AG04449 (cell line): ENCODE results near the gene ILF3.

Source experiments
- CTCF ChIA-PET: fragments of 350-600 bp; formaldehyde crosslinking; extraction: SDS; loops from one replicate; lab custom pipeline; 2021; ENCODE audit warnings: antibody characterized with exemption; lab: Yijun Ruan, JAX
- POLR2A ChIA-PET: fragments of 400-600, 350-600 bp; formaldehyde crosslinking; extraction: SDS; loops from one replicate; lab custom pipeline; 2020; ENCODE audit warnings: antibody characterized with exemption, inconsistent platforms; lab: Yijun Ruan, JAX
- DNase-seq: peaks from one replicate; pipeline ENCODE4 v3.0.0-alpha.2; 2010; ENCODE audit warnings: low read depth, low spot score
- H3K4me3 ChIP-seq: 2 replicates; pipeline ENCODE4 v1.5.1; 2011; ENCODE audit warnings: low read depth, mild to moderate bottlenecking, control low read depth, low read length
- CTCF ChIP-seq: IDR thresholded peaks from one replicate; pipeline ENCODE4 v1.5.1; 2011; ENCODE audit warnings: mild to moderate bottlenecking, moderate library complexity, low read length, control low read depth, inconsistent platforms; ENCODE audit not compliant: insufficient read depth; ENCODE audit errors: missing control alignments

ILF3 gene

DNA sequence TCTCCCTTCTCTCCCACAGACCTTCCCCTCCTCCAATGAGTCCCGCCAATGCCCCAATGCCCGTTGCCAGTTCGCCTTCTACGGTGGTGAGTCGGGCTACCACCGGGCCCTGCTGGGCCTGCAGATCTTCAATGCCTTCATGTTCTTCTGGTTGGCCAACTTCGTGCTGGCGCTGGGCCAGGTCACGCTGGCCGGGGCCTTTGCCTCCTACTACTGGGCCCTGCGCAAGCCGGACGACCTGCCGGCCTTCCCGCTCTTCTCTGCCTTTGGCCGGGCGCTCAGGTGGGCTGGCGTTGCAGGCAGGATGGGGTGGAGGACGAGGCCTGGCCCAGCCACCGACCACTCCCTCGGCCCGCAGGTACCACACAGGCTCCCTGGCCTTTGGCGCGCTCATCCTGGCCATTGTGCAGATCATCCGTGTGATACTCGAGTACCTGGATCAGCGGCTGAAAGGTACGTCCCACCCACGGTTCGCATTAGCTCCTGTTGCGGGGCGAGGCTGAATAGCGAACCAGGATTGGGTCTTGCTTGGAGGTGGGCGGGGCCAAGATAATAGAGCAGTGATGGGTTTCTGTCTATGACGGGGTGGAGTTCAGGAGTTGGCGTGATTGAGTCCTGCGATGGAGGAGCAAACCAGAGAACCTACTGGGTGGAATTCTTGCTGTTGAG lies 17.7 kb upstream of the ILF3 start:
- H3K4me3 ChIP-seq, result no peak overlapping the region
- no peak for TF ChIP-seq CTCF
- ChIA-PET CTCF (interaction anchor here (1.0 kb wide), 2 partner anchors 8 to 10 kb away, joined by 3 to 5 read pairs; no protein-coding TSS in a partner anchor), POLR2A (interaction anchor here (0.7 kb wide), 1 partner anchor 10 kb away, joined by 4 read pairs; no protein-coding TSS in a partner anchor)
- DNase-seq, result no peak

DNA sequence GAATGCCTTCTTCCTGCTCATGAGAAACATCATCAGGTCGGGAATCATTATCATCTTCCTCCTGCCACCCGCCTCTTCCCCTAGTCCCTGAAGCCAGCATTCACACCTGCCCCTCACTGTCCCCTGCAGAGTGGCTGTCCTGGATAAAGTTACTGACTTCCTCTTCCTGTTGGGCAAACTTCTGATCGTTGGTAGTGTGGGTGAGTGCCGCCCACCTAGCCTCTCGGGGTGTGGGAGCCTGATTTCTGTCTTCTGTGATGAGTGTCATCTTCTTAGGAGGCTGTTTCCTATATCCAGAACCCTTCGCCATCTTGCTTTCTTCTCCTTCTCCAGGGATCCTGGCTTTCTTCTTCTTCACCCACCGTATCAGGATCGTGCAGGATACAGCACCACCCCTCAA lies 16.3 kb upstream of the ILF3 start:
- no peak overlapping the region for H3K4me3 ChIP-seq
- DNase-seq, result no peak
- POLR2A ChIA-PET, result no interaction called here
- CTCF ChIA-PET, result interaction anchor here (3.0 kb wide), 1 partner anchor 57 kb away, joined by 15 read pairs; no protein-coding TSS in a partner anchor
- no peak for TF ChIP-seq CTCF

DNA sequence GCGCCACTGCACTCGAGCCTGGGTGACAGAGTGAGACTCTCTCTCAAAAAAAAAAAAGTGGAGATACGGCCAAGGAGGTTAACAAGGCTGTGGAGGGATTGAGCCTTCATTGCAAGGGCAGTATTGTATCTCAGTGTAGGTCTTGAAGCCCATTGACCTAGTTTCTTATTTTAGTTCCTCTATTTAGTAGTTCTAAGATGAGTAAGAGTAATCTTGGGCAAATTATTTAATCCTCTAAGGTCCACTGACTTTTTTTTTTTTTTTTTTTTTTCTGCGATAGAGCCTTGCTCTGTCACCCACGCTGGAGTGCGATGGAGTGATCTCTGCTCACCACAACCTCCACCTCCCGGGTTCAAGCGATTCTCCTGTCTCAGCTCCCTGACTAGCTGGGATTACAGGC lies 14.3 kb upstream of the ILF3 start:
- TF ChIP-seq CTCF, result no peak
- CTCF ChIA-PET, result interaction anchor here (1.8 to 13.9 kb wide), 3 partner anchors 10 to 63 kb away, joined by 11 to 644 read pairs (median 15); partner anchors contain the start of gene CDKN2D
- no peak overlapping the region for H3K4me3 ChIP-seq
- DNase-seq, result no peak
- POLR2A ChIA-PET, result no interaction called here

- ChIA-PET CTCF (interaction anchor here (1.8 to 13.9 kb wide), 2 partner anchors 9 to 63 kb away, joined by 11 to 644 read pairs; partner anchors contain the start of gene CDKN2D), POLR2A (no interaction called here)
- DNase-seq, result no peak
- no peak for TF ChIP-seq CTCF
- H3K4me3 ChIP-seq, result no peak overlapping the region
These were observed 13.8 kb upstream of the ILF3 start for GRCh38 chr19:10640361-10640760.

DNA sequence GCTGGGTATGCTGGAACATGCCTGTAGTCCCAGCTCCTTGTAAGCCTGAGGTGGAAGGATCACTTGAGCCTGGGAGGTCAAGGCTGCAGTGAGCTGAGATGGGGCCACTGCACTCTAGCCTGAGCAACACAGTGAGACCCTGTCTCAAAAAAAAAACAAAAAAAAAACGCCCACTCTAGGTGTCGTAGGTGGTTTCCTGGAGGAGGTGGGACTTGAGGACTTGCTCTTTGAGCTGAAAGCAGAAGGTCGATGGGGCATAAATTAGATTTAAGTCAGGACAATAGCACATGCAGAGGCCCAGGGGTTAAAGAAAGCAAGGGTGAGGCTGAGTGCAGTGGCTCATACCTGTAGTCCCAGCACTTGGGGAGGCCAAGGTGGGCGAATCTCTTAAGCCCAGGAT lies 12.9 kb upstream of the ILF3 start:
- DNase-seq, result no peak
- TF ChIP-seq CTCF, result no peak
- ChIA-PET CTCF (interaction anchor here (1.5 to 13.9 kb wide), 4 partner anchors 8 to 238 kb away, joined by 3 to 644 read pairs (median 7); partner anchors contain the start of genes CDC37 and CDKN2D), POLR2A (no interaction called here)
- no peak overlapping the region for H3K4me3 ChIP-seq

DNA sequence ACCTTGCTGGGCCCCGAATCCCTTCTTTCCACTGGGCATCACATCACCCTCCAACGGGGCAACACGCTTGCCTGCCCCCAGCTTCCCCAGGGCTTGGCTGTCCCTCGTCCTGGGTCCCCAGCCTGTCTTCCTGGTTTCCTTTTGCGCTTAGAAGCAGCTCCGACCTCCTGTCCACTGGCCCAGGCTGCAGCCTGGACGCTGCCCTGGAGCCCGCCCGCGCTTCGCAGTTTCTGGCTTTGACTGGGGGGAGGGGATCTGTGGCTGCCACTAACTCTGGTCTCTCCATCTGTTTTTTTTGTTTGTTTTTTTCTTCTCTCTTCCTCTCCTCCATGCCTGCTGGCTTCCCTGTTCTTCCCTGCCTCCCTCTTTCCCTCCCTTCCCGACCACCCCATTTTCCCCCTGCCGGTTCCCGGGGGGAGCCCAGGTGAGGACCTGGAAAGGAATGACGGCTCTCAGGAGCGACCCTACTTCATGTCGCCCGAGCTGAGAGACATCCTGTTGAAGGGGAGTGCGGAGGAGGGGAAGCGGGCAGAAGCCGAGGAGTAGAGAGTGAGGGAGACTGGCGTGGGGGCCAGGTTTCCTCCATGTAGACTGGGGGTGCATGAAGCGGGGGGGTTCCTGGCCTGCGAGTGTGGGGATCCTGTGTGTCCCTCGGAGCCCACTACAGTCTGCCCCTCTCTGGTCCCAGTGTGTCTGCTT lies 11.5 kb upstream of the ILF3 start:
- ChIA-PET CTCF (interaction anchor here (1.5 to 13.9 kb wide), 3 partner anchors 13 to 239 kb away, joined by 3 to 644 read pairs (median 3); partner anchors contain the start of genes CDC37 and CDKN2D), POLR2A (no interaction called here)
- TF ChIP-seq CTCF, result no peak
- DNase-seq, result no peak
- no peak overlapping the region for H3K4me3 ChIP-seq
